GM10266 (cell line): ENCODE results near the gene FAM114A2.

ENCODE experiments used
- DNase-seq: peaks from one replicate; pipeline ENCODE4 v3.0.0; 2012; ENCODE audit errors: extremely low spot score
- CTCF ChIP-seq: IDR thresholded peaks from 2 replicates; pipeline ENCODE4 v1.5.1; 2012; ENCODE audit warnings: mild to moderate bottlenecking, low read depth; ENCODE audit not compliant: control insufficient read depth, insufficient read depth; ENCODE audit errors: missing control alignments

Gene FAM114A2

GRCh38 chr5:153988510-153988909, 50.2 kb downstream of the FAM114A2 start:
- no peak for TF ChIP-seq CTCF

GRCh38 chr5:153987301-153987700, 51.4 kb downstream of the FAM114A2 start:
- no peak for DNase-seq
- TF ChIP-seq CTCF, result no peak

More at GRCh38 chr5:153988510-153988909, 50.2 kb downstream of the FAM114A2 start:
- no peak for DNase-seq

GRCh38 chr5:153985498-153985897, 53.2 kb downstream of the FAM114A2 start:
- no peak for TF ChIP-seq CTCF
- no peak for DNase-seq

- no peak for DNase-seq
- no peak for TF ChIP-seq CTCF
These were observed 54.8 kb downstream of the FAM114A2 start for GRCh38 chr5:153983885-153984284.

- no peak for DNase-seq
- no peak for TF ChIP-seq CTCF
These were observed 56.7 kb downstream of the FAM114A2 start for GRCh38 chr5:153981905-153982605.

GRCh38 chr5:153979028-153979783, 59.5 kb downstream of the FAM114A2 start:
- no peak for TF ChIP-seq CTCF
- DNase-seq, result no peak

GRCh38 chr5:153974813-153975163, 63.9 kb downstream of the FAM114A2 start:
- DNase-seq, result no peak
- no peak for TF ChIP-seq CTCF
